OCI-LY1 (cell line): ENCODE measurements around the gene UROD.
"Not testable (repeated sequence)": the region's sequence is repeated elsewhere in the genome, so short reads cannot be mapped to it uniquely, and the experiment has no call there.

Experiments
- H2AFZ ChIP-seq: fragments of 200-600 bp; sonication (generic), shearing (Covaris generic); 2 replicates; pipeline ENCODE4 v1.6.0; 2014; ENCODE audit warnings: antibody characterized with exemption, mild to moderate bottlenecking, low read length
- H3F3A ChIP-seq: fragments of 200-600 bp; sonication (generic), shearing (Covaris generic); 2 replicates; pipeline ENCODE4 v1.6.0; 2014; ENCODE audit warnings: mild to moderate bottlenecking, antibody characterized with exemption, low read length, moderate library complexity; ENCODE audit not compliant: insufficient read depth
- H3K27ac ChIP-seq: fragments of 200-600 bp; sonication (generic); 2 replicates; pipeline ENCODE4 v1.5.1; 2014; ENCODE audit warnings: low read length, mixed run types, mild to moderate bottlenecking, low read depth; ENCODE audit not compliant: poor library complexity, severe bottlenecking
- H3K27me3 ChIP-seq: fragments of 200-600 bp; sonication (generic); 2 replicates; pipeline ENCODE4 v1.6.0; 2014; ENCODE audit warnings: antibody characterized with exemption, mild to moderate bottlenecking, low read length, moderate library complexity; ENCODE audit not compliant: insufficient read depth
- H3K36me3 ChIP-seq: fragments of 200-600 bp; sonication (generic); 2 replicates; pipeline ENCODE4 v1.6.1; 2014; ENCODE audit warnings: mild to moderate bottlenecking, antibody characterized with exemption, low read length, moderate library complexity, mixed read lengths; ENCODE audit not compliant: insufficient read depth
- H3K4me1 ChIP-seq: fragments of 200-600 bp; sonication (generic); 2 replicates; pipeline ENCODE4 v1.5.1; 2014; ENCODE audit warnings: mild to moderate bottlenecking, low read length, moderate library complexity; ENCODE audit not compliant: insufficient read depth, severe bottlenecking
- H3K4me2 ChIP-seq: fragments of 200-600 bp; sonication (generic), shearing (Covaris generic); 2 replicates; pipeline ENCODE4 v1.6.1; 2014; ENCODE audit warnings: low read length
- H3K4me3 ChIP-seq: fragments of 200-600 bp; sonication (generic); 2 replicates; pipeline ENCODE4 v1.5.1; 2014; ENCODE audit warnings: low read length, low read depth, mild to moderate bottlenecking, mixed read lengths; ENCODE audit not compliant: poor library complexity, severe bottlenecking
- H3K79me2 ChIP-seq: fragments of 200-600 bp; shearing (Covaris generic); 2 replicates; pipeline ENCODE4 v1.6.1; 2016; ENCODE audit warnings: mixed run types, low read length, mixed read lengths; ENCODE audit not compliant: insufficient read depth
- H3K9ac ChIP-seq: fragments of 200-600 bp; sonication (generic), shearing (Covaris generic); 2 replicates; pipeline ENCODE4 v1.6.1; 2014; ENCODE audit warnings: mild to moderate bottlenecking, low read length, mixed read lengths
- H3K9me2 ChIP-seq: fragments of 200-600 bp; sonication (generic), shearing (Covaris generic); 2 replicates; pipeline ENCODE4 v1.6.1; 2014; ENCODE audit warnings: low read depth, mild to moderate bottlenecking, low read length, mixed read lengths
- H3K9me3 ChIP-seq: fragments of 200-600 bp; shearing (Covaris generic); 2 replicates; pipeline ENCODE4 v1.6.1; 2014; ENCODE audit warnings: low read length, mixed read lengths
- H4K20me1 ChIP-seq: fragments of 200-600 bp; sonication (generic), shearing (Covaris generic); 2 replicates; pipeline ENCODE4 v1.6.0; 2016; ENCODE audit warnings: mild to moderate bottlenecking, low read length; ENCODE audit not compliant: insufficient read depth
- CTCF ChIP-seq: fragments of 200-600 bp; sonication (generic), shearing (Covaris generic); IDR thresholded peaks from 2 replicates; pipeline ENCODE4 v1.5.1; 2017; ENCODE audit warnings: mild to moderate bottlenecking, antibody characterized with exemption, low read length, moderate library complexity, mixed read lengths
- EZH2 ChIP-seq: fragments of 200-600 bp; sonication (generic), shearing (Covaris generic); IDR thresholded peaks from 2 replicates; pipeline ENCODE4 v1.8.0; 2017; ENCODE audit warnings: borderline replicate concordance, mixed run types, mild to moderate bottlenecking, antibody characterized with exemption, low read length, moderate library complexity, mixed read lengths

UROD gene

DNA sequence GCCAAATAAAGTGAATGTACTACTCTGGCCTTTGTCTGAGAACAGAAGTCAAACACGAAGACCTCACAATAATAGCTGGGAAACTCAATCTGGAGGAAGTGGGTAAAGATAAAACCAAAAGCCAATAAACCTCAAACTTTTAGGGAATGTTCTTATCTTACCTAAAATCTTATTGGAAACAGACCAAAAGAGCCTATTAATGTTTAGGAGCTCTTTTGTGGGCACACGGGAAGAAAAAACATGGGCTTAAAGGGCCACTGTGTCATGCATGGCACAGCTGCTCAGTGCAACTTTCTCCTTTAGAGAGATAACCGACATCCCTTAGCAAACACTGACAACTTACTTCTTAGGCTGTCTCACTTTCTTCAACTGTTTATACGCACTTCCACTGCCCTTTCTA, 41.7 kb upstream of the UROD start:
- H3K4me1 ChIP-seq = no peaks in the 10 kb centered on the region
- no peaks in the 10 kb centered on the region for H3F3A ChIP-seq
- H3K36me3 ChIP-seq = peaks cover 37% of the 10 kb centered on the region
- no peaks in the 10 kb centered on the region for H3K9me2 ChIP-seq
- H3K4me3 ChIP-seq = no peak overlapping the region
- no peak overlapping the region for H3K4me2 ChIP-seq
- H3K9me3 ChIP-seq = no peaks in the 10 kb centered on the region
- H4K20me1 ChIP-seq = no peaks in the 10 kb centered on the region
- no peak overlapping the region for H3K9ac ChIP-seq
- H2AFZ ChIP-seq = no peak overlapping the region
- no peaks in the 10 kb centered on the region for H3K79me2 ChIP-seq
- no peaks in the 10 kb centered on the region for H3K27me3 ChIP-seq
- TF ChIP-seq CTCF (no peak), EZH2 (no peak)
- no peak overlapping the region for H3K27ac ChIP-seq

- Histone ChIP-seq H3K4me1 (no peaks in the 10 kb centered on the region), H3K36me3 (peaks cover 69% of the 10 kb centered on the region), H4K20me1 (no peaks in the 10 kb centered on the region), H3K9me2 (no peaks in the 10 kb centered on the region), H3K27me3 (no peaks in the 10 kb centered on the region), H3K9me3 (no peaks in the 10 kb centered on the region), H3F3A (no peaks in the 10 kb centered on the region), H3K79me2 (no peaks in the 10 kb centered on the region), H3K27ac (no peak overlapping the region), H3K9ac (no peak overlapping the region), H2AFZ (no peak overlapping the region), H3K4me2 (no peak overlapping the region), H3K4me3 (no peak overlapping the region)
- no peak for TF ChIP-seq EZH2
- TF ChIP-seq CTCF = no peak
Observed at GRCh38 chr1:44973645-44974044, 38.4 kb upstream of the UROD start.

GRCh38 chr1:44976252-44976651, 35.8 kb upstream of the UROD start:
- Histone ChIP-seq H4K20me1 (no peaks in the 10 kb centered on the region), H2AFZ (no peak overlapping the region), H3K27ac (no peak overlapping the region), H3K79me2 (no peaks in the 10 kb centered on the region), H3K36me3 (peaks cover 82% of the 10 kb centered on the region), H3K4me3 (no peak overlapping the region), H3K27me3 (no peaks in the 10 kb centered on the region), H3K9ac (no peak overlapping the region), H3K9me3 (no peaks in the 10 kb centered on the region), H3F3A (no peaks in the 10 kb centered on the region), H3K9me2 (no peaks in the 10 kb centered on the region), H3K4me1 (no peaks in the 10 kb centered on the region), H3K4me2 (no peak overlapping the region)
- TF ChIP-seq EZH2 = no peak
- no peak for TF ChIP-seq CTCF

GRCh38 chr1:44977372-44977771, 34.7 kb upstream of the UROD start:
- not testable (repeated sequence) for H3K4me2 ChIP-seq, H3F3A ChIP-seq, H3K9me3 ChIP-seq, H3K27me3 ChIP-seq, H3K79me2 ChIP-seq, H3K4me3 ChIP-seq, H2AFZ ChIP-seq, H3K27ac ChIP-seq, H3K9ac ChIP-seq, H4K20me1 ChIP-seq, H3K9me2 ChIP-seq, H3K4me1 ChIP-seq
- H3K36me3 ChIP-seq = peaks cover 85% of the 10 kb centered on the region
